COLO668 (cell line): ENCODE data around the gene POR.

ENCODE experiments used
- DNase-seq: peaks from one replicate; lab custom pipeline; 2025; ENCODE audit not compliant: unreplicated experiment; lab: John Stamatoyannopoulos, UW

Gene POR

GRCh38 chr7:75950111-75950681 lies 35.2 kb downstream of the POR start:
- no peak for DNase-seq

- DNase-seq: no peak
Observed at GRCh38 chr7:75951506-75951905, 36.6 kb downstream of the POR start.

- DNase-seq: no peak
Observed at GRCh38 chr7:75953431-75953830, 38.5 kb downstream of the POR start.

- DNase-seq: no peak
Observed at GRCh38 chr7:75953931-75954330, 39.0 kb downstream of the POR start.

GRCh38 chr7:75955331-75955955 lies 40.5 kb downstream of the POR start:
- DNase-seq: no peak

- no peak for DNase-seq
Observed at GRCh38 chr7:75957021-75957736, 42.2 kb downstream of the POR start.

GRCh38 chr7:75958802-75959543 lies 44.0 kb downstream of the POR start:
- no peak for DNase-seq

GRCh38 chr7:75960372-75960771 lies 45.4 kb downstream of the POR start:
- no peak for DNase-seq

GRCh38 chr7:75961218-75961617 lies 46.3 kb downstream of the POR start:
- DNase-seq: no peak

GRCh38 chr7:75962607-75963380 lies 47.8 kb downstream of the POR start:
- DNase-seq: no peak

GRCh38 chr7:75963381-75963995 lies 48.5 kb downstream of the POR start:
- DNase-seq: no peak

- peak; percentile 68 for DNase-seq
Observed at GRCh38 chr7:75965617-75966016, 50.7 kb downstream of the POR start.

- peak; percentile 86 for DNase-seq
Observed at GRCh38 chr7:75966190-75966961, 51.4 kb downstream of the POR start.

GRCh38 chr7:75967055-75967454 lies 52.1 kb downstream of the POR start:
- DNase-seq: no peak

- no peak for DNase-seq
Observed at GRCh38 chr7:75967487-75967997, 52.6 kb downstream of the POR start.

- no peak for DNase-seq
Observed at GRCh38 chr7:75968012-75968411, 53.1 kb downstream of the POR start.

- no peak for DNase-seq
Observed at GRCh38 chr7:75968561-75969001, 53.6 kb downstream of the POR start.

GRCh38 chr7:75969182-75969581 lies 54.2 kb downstream of the POR start:
- no peak for DNase-seq

GRCh38 chr7:75969704-75970498 lies 54.9 kb downstream of the POR start:
- DNase-seq: no peak
